Endothelial cell of umbilical vein (primary cell): Measurements from ENCODE around the gene TOB1.

Source experiments
- EZH2 ChIP-seq: IDR thresholded peaks from 2 replicates; pipeline ENCODE4 v1.6.1; 2012; ENCODE audit warnings: borderline replicate concordance, low read depth, mild to moderate bottlenecking, moderate library complexity, low read length, inconsistent platforms; ENCODE audit not compliant: severe bottlenecking
- POLR2A ChIP-seq: IDR thresholded peaks from 2 replicates; pipeline ENCODE4 v1.6.1; 2012; ENCODE audit warnings: low read depth, mild to moderate bottlenecking, control low read depth, low read length
- POLR2AphosphoS5 ChIP-seq: IDR thresholded peaks from 2 replicates; pipeline ENCODE4 v1.6.1; 2012; ENCODE audit warnings: low read depth, mild to moderate bottlenecking, control low read depth, low read length, moderate library complexity; ENCODE audit not compliant: insufficient read depth
- TF ChIP-seq, protein P1 (sequence below), 2 donors: IDR thresholded peaks; 1 replicate in 1 of 2; 2 replicates in 1 of 2; pipeline ENCODE4 v1.5.1; 2011; ENCODE audit warnings: low read length in 2 of 2, mild to moderate bottlenecking in 2 of 2, moderate library complexity in 2 of 2, control low read depth in 1 of 2, inconsistent platforms in 1 of 2, low read depth in 1 of 2; ENCODE audit not compliant: insufficient read depth in 1 of 2; ENCODE audit errors: extremely low read depth in 1 of 2

DNA sequence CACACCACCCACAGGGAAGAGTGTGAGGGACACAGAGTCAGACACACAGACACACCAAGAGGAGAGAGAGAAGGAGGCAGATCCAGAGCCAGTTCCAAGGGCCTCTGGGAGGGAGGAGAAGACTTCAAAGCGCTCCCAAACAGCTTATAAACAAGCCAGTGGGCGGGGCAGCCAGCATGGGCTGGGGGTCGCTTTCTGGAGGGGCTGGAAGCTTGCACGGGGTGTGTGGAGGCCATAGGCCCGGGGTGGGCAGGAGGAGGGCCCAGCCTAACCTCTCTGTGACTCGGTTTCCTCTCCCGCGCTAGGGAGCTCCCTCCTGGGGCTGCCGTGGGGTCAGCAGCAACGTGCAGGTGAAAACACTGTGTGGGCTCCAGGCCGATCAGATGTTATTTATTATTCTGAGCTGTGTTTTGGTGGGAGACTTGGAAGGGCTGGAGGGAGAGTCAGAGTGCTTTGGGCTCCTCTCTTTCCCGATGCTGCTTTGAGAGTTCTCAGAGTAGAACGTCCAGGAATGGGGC is 33.2 kb downstream of the TOB1 start:
- TF ChIP-seq EZH2 (no peak), POLR2A (no peak), POLR2AphosphoS5 (no peak)
- TF ChIP-seq, protein P1, sequence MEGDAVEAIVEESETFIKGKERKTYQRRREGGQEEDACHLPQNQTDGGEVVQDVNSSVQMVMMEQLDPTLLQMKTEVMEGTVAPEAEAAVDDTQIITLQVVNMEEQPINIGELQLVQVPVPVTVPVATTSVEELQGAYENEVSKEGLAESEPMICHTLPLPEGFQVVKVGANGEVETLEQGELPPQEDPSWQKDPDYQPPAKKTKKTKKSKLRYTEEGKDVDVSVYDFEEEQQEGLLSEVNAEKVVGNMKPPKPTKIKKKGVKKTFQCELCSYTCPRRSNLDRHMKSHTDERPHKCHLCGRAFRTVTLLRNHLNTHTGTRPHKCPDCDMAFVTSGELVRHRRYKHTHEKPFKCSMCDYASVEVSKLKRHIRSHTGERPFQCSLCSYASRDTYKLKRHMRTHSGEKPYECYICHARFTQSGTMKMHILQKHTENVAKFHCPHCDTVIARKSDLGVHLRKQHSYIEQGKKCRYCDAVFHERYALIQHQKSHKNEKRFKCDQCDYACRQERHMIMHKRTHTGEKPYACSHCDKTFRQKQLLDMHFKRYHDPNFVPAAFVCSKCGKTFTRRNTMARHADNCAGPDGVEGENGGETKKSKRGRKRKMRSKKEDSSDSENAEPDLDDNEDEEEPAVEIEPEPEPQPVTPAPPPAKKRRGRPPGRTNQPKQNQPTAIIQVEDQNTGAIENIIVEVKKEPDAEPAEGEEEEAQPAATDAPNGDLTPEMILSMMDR (IDR thresholded peaks at IDR 0.05; ENCODE audit: extremely low read depth in 1 of 2, insufficient read depth in 1 of 2, low read depth in 1 of 2, low read length in 2 of 2), result no peak
